ENCODE measurements around the gene CHI3L2. TPM values are rescaled to one million over a fixed set of nuclear protein-coding genes. Genes with fewer than 3 reads are reported as not detected.

The CHI3L2 gene
- total and polyA plus RNA-seq, 10 of the 15 experiments (the other 5 are each of a cell fraction or from before 2014, with no cell fraction given): 37.1 to 508 (median 98.3) TPM

DNA sequence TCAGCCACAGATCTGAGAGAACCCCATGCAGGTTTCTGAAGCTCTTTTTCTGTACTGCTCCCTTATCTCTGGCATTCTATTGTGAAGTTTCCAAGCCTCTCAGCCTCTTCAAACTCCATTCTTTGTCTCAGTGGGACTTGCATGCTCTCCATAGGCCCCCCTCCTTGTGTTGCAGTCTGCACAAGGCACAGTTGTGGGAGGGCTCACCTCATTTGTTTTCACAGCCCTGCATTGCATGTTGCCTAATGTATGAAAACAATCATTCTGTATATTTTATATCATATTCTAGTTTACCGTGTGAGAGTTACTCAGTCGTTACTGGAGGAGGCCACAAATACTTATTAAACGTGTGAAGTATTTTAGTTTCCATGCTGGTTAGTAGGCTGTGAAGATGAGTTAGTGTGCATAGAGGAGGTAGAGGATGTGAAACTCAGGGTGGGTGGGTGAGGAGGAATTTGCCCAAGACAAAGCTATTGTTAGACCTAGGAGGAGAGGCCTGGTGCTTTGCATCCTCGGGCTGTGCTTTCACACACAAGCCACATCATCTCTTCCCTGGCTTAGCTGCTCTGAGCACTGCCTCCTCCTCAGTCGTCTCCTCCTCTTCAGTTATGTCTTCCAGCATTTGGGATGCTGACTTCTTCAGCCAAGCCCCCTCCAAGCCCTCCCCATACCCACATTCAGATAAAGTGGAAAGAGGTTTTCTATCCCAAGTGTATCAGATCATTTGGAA lies 7.8 kb upstream of the CHI3L2 start (continued):
- TF ChIP-seq TAF1 (IDR thresholded peaks at IDR 0.05; ENCODE audit: borderline replicate concordance, low read depth, low read length) (peak; percentile 74), CBX3 (IDR thresholded peaks at IDR 0.05; ENCODE audit: borderline replicate concordance, low read depth) (no peak), RCOR1 (conservative IDR thresholded peaks at IDR 0.05; ENCODE audit: low read depth, low read length) (peak; percentile 36; the same call in 1 of the 2 replicates), PAX5 (IDR thresholded peaks at IDR 0.05; ENCODE audit: borderline replicate concordance, low read depth, low read length) (peak; percentile 83), BRCA1 (IDR thresholded peaks at IDR 0.05; ENCODE audit: low read depth, low read length) (no peak; the same call in 1 of the 2 replicates), EP300 (IDR thresholded peaks at IDR 0.05; ENCODE audit: borderline replicate concordance in 1 of 2, control insufficient read depth in 1 of 2, low read depth in 2 of 2, low read length in 2 of 2) (peak; percentile 84 to 91; a peak in 3 of 4 replicates), BHLHE40 (IDR thresholded peaks at IDR 0.05; ENCODE audit: borderline replicate concordance in 1 of 2, low read depth in 2 of 2, low read length in 1 of 2) (peak in 1 of 2 experiments; percentile 78; a peak in 2 of 4 replicates), IRF4 (IDR thresholded peaks at IDR 0.05; ENCODE audit: low read depth, low read length) (peak; percentile 97), BMI1 (IDR thresholded peaks at IDR 0.05; ENCODE audit: borderline replicate concordance) (no peak), POLR2AphosphoS5 (IDR thresholded peaks at IDR 0.05; ENCODE audit: low read length) (peak; percentile 67), TCF7 (IDR thresholded peaks at IDR 0.05; ENCODE audit: borderline replicate concordance) (0 out of 2 replicates have a peak, but pooled peaks have one; percentile 42), SIX5 (IDR thresholded peaks at IDR 0.05; ENCODE audit: low read depth, low read length, severe bottlenecking) (peak; percentile 9), NBN (IDR thresholded peaks at IDR 0.05) (peak; percentile 94), ZSCAN29 (IDR thresholded peaks at IDR 0.05) (no peak), CEBPB (IDR thresholded peaks at IDR 0.05; ENCODE audit: borderline replicate concordance in 1 of 2, low read depth in 2 of 2, low read length in 2 of 2) (peak in 1 of 2 experiments; percentile 42; a peak in 1 of 4 replicates), KLF5 (IDR thresholded peaks at IDR 0.05; ENCODE audit: partially characterized antibody) (peak; percentile 70), STAT3 (IDR thresholded peaks at IDR 0.05; ENCODE audit: low read depth, low read length) (peak; percentile 67; the same call in 1 of the 2 replicates), CBFB (IDR thresholded peaks at IDR 0.05; ENCODE audit: low read depth) (peak; percentile 92), FOXK2 (IDR thresholded peaks at IDR 0.05) (no peak), BCL11A (IDR thresholded peaks at IDR 0.05; ENCODE audit: low read depth, low read length) (peak; percentile 91)
- TF ChIP-seq, protein P1, sequence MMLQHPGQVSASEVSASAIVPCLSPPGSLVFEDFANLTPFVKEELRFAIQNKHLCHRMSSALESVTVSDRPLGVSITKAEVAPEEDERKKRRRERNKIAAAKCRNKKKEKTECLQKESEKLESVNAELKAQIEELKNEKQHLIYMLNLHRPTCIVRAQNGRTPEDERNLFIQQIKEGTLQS (IDR thresholded peaks at IDR 0.05; ENCODE audit: borderline replicate concordance, extremely low read depth, low read depth, low read length): no peak
- TF ChIP-seq, protein P2, sequence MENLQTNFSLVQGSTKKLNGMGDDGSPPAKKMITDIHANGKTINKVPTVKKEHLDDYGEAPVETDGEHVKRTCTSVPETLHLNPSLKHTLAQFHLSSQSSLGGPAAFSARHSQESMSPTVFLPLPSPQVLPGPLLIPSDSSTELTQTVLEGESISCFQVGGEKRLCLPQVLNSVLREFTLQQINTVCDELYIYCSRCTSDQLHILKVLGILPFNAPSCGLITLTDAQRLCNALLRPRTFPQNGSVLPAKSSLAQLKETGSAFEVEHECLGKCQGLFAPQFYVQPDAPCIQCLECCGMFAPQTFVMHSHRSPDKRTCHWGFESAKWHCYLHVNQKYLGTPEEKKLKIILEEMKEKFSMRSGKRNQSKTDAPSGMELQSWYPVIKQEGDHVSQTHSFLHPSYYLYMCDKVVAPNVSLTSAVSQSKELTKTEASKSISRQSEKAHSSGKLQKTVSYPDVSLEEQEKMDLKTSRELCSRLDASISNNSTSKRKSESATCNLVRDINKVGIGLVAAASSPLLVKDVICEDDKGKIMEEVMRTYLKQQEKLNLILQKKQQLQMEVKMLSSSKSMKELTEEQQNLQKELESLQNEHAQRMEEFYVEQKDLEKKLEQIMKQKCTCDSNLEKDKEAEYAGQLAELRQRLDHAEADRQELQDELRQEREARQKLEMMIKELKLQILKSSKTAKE (IDR thresholded peaks at IDR 0.05; ENCODE audit: low read depth, poor library complexity, severe bottlenecking): peak; percentile 86
- TF ChIP-seq, protein P3, sequence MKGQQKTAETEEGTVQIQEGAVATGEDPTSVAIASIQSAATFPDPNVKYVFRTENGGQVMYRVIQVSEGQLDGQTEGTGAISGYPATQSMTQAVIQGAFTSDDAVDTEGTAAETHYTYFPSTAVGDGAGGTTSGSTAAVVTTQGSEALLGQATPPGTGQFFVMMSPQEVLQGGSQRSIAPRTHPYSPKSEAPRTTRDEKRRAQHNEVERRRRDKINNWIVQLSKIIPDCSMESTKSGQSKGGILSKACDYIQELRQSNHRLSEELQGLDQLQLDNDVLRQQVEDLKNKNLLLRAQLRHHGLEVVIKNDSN (IDR thresholded peaks at IDR 0.05; ENCODE audit: borderline replicate concordance, extremely low read length, insufficient read depth, low read depth, low read length): no peak
- TF ChIP-seq, protein P4, sequence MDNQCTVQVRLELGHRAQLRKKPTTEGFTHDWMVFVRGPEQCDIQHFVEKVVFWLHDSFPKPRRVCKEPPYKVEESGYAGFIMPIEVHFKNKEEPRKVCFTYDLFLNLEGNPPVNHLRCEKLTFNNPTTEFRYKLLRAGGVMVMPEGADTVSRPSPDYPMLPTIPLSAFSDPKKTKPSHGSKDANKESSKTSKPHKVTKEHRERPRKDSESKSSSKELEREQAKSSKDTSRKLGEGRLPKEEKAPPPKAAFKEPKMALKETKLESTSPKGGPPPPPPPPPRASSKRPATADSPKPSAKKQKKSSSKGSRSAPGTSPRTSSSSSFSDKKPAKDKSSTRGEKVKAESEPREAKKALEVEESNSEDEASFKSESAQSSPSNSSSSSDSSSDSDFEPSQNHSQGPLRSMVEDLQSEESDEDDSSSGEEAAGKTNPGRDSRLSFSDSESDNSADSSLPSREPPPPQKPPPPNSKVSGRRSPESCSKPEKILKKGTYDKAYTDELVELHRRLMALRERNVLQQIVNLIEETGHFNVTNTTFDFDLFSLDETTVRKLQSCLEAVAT (IDR thresholded peaks at IDR 0.05): peak; percentile 77

Data from GM12878 (cell line).